ENCODE results near the gene TYRO3. TPM values are rescaled to one million over a fixed set of nuclear protein-coding genes. Genes with fewer than 3 reads are reported as not detected.

The TYRO3 gene
- total RNA-seq, 1 donor from 2014 or later = 0.22 TPM

GRCh38 chr15:41606997-41607396 is 48.0 kb downstream of the TYRO3 start:
- no peak for DNase-seq
- ATAC-seq (ENCODE audit: low read depth) = no peak
- Mint-ChIP-seq H3K36me3 (ENCODE audit: low read depth) (no peaks in the 10 kb centered on the region), H3K9me3 (no peaks in the 10 kb centered on the region), H3K4me3 (no peak overlapping the region), H3K27ac (no peak overlapping the region), H3K27me3 (peaks cover 16% of the 10 kb centered on the region), H3K4me1 (peaks cover 10% of the 10 kb centered on the region)
- CTCF ChIA-PET = no interaction called here
- TF ChIP-seq, protein P1, sequence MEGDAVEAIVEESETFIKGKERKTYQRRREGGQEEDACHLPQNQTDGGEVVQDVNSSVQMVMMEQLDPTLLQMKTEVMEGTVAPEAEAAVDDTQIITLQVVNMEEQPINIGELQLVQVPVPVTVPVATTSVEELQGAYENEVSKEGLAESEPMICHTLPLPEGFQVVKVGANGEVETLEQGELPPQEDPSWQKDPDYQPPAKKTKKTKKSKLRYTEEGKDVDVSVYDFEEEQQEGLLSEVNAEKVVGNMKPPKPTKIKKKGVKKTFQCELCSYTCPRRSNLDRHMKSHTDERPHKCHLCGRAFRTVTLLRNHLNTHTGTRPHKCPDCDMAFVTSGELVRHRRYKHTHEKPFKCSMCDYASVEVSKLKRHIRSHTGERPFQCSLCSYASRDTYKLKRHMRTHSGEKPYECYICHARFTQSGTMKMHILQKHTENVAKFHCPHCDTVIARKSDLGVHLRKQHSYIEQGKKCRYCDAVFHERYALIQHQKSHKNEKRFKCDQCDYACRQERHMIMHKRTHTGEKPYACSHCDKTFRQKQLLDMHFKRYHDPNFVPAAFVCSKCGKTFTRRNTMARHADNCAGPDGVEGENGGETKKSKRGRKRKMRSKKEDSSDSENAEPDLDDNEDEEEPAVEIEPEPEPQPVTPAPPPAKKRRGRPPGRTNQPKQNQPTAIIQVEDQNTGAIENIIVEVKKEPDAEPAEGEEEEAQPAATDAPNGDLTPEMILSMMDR (IDR thresholded peaks at IDR 0.05) = no peak
- intact Hi-C loops (cut with micrococcal nuclease) = loop anchor here (10.0 kb wide), 1 partner anchor 58 kb away; the partner anchor contains the start of gene MGA
- POLR2A ChIA-PET = interaction anchor here (0.6 kb wide), 1 partner anchor 356 kb away, joined by 3 read pairs; no protein-coding TSS in a partner anchor

DNA sequence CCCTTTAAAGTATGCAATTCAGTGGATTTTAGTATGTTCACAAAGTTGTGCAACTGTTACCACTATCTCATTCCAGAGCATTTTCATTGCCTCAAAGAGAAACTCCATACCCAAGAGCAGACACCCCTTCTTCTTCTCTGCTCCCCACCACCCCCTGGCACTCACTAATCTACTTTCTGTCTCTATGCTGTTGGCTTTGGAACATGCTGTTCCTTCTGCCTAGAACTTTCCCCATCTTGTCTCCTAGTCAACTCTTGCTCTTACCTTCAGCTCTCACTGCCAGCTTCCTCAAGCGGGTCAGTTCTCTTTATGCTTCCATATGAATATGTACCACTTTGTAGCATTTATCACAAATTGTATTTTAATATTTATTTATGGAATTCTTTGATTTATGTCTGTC is 50.1 kb downstream of the TYRO3 start:
- DNase-seq (no peak), ATAC-seq (ENCODE audit: low read depth) (no peak)
- intact Hi-C loops (cut with micrococcal nuclease) = loop anchor here (10.0 kb wide), 1 partner anchor 56 kb away; the partner anchor contains the start of gene MGA
- Mint-ChIP-seq H3K27me3 (peaks cover 12% of the 10 kb centered on the region), H3K36me3 (ENCODE audit: low read depth) (no peaks in the 10 kb centered on the region), H3K4me3 (no peak overlapping the region), H3K9me3 (no peaks in the 10 kb centered on the region), H3K4me1 (peaks cover 6% of the 10 kb centered on the region), H3K27ac (no peak overlapping the region)
- TF ChIP-seq, protein P1 (IDR thresholded peaks at IDR 0.05) = no peak
- ChIA-PET CTCF (no interaction called here), POLR2A (no interaction called here)

DNA sequence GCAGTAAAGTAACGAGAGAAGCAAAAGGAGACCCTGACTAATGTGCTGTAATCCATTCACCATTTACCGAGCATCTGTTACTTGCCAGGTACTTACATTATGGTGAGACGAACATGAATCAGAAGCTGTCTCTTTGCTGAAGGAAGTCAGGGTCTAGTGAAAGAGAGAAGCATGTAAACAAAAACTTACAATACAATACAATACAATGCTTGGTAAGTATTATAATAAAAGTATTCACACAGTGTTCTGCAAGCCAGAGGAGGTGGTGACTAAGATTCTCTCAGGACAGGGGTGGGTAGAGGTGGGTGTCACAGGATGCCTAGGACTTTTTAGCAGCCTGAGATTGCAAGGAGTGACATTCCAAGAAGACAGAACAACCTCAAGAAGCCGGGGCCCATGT is 51.0 kb downstream of the TYRO3 start:
- DNase-seq (no peak), ATAC-seq (ENCODE audit: low read depth) (no peak)
- Mint-ChIP-seq H3K36me3 (ENCODE audit: low read depth) (no peaks in the 10 kb centered on the region), H3K27me3 (peaks cover 12% of the 10 kb centered on the region), H3K4me1 (no peaks in the 10 kb centered on the region), H3K27ac (no peak overlapping the region), H3K4me3 (no peak overlapping the region), H3K9me3 (no peaks in the 10 kb centered on the region)
- ChIA-PET CTCF (interaction anchor here (0.9 kb wide), 1 partner anchor 24 kb away, joined by 5 read pairs; no protein-coding TSS in a partner anchor), POLR2A (no interaction called here)
- intact Hi-C loops (cut with micrococcal nuclease) = no loop called here
- TF ChIP-seq, protein P1 (IDR thresholded peaks at IDR 0.05) = no peak

GRCh38 chr15:41620536-41621199 is 61.7 kb downstream of the TYRO3 start:
- TF ChIP-seq, protein P1 (IDR thresholded peaks at IDR 0.05) = no peak
- Mint-ChIP-seq H3K4me3 (peak overlapping the region; percentile 81), H3K36me3 (ENCODE audit: low read depth) (no peaks in the 10 kb centered on the region), H3K9me3 (peaks cover 5% of the 10 kb centered on the region), H3K27ac (peak overlapping the region; percentile 66), H3K27me3 (no peaks in the 10 kb centered on the region), H3K4me1 (peaks cover 16% of the 10 kb centered on the region)
- intact Hi-C loops (cut with micrococcal nuclease) = loop anchor here (1.0 kb wide), 2 partner anchors 40 to 76 kb away; partner anchors contain the start of genes MGA and RPAP1
- ATAC-seq (ENCODE audit: low read depth) (peak; percentile 6), DNase-seq (no peak)
- ChIA-PET CTCF (interaction anchor here (2.5 kb wide), 1 partner anchor 40 kb away, joined by 8 read pairs; the partner anchor contains the start of gene MGA), POLR2A (interaction anchor here (0.7 to 2.5 kb wide), 4 partner anchors 9 to 41 kb away, joined by 3 to 21 read pairs (median 4); partner anchors contain the start of gene MGA)
